Mammary epithelial cell (primary cell): Measurements from ENCODE around the gene RANBP1.

Experiments
- EZH2 ChIP-seq: IDR thresholded peaks from 2 replicates; pipeline ENCODE4 v1.6.1; 2012; ENCODE audit warnings: low read length, inconsistent platforms, borderline replicate concordance
- TF ChIP-seq, protein P1 (sequence below), 2 donors: IDR thresholded peaks in 1 of 2; conservative IDR thresholded peaks in 1 of 2; 2 replicates each; pipeline ENCODE4 v1.5.1; 2011 to 2012; ENCODE audit warnings: inconsistent platforms in 2 of 2, low read length in 2 of 2, mild to moderate bottlenecking in 2 of 2, control low read depth in 1 of 2, low read depth in 1 of 2; ENCODE audit not compliant: insufficient read depth in 1 of 2; ENCODE audit errors: extremely low read depth in 1 of 2

DNA sequence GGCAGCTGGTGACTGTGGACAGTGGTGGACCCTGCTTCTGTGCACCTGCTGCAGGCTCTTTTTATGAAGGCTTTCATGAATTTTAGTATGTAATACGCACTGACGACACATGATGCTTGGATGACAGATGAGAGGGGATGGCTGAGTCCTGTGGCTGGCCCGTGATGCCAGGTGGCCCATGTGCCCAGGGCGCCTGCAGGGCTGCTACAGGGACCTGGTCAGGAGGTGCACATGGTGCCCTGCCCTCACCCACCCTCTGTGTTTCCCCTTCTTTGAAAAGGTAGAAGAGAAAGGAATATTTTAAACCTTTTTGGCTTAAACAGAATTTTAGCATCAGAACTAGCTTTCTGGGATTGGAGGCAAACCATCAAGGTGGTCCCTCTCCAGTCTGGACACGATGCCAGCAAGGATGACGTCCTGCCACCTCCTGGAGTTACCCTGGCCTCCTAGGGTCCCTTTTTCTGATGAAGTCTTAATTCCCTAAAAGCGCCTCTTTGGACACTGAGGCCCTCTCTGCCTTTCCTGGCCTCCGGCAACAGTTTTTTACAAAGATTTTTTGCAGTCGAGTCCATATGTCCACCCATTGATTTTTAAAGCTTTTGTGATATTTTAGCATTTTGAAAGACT lies 5.4 kb upstream of the RANBP1 start:
- TF ChIP-seq, protein P1, sequence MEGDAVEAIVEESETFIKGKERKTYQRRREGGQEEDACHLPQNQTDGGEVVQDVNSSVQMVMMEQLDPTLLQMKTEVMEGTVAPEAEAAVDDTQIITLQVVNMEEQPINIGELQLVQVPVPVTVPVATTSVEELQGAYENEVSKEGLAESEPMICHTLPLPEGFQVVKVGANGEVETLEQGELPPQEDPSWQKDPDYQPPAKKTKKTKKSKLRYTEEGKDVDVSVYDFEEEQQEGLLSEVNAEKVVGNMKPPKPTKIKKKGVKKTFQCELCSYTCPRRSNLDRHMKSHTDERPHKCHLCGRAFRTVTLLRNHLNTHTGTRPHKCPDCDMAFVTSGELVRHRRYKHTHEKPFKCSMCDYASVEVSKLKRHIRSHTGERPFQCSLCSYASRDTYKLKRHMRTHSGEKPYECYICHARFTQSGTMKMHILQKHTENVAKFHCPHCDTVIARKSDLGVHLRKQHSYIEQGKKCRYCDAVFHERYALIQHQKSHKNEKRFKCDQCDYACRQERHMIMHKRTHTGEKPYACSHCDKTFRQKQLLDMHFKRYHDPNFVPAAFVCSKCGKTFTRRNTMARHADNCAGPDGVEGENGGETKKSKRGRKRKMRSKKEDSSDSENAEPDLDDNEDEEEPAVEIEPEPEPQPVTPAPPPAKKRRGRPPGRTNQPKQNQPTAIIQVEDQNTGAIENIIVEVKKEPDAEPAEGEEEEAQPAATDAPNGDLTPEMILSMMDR (conservative IDR thresholded peaks at IDR 0.05 in 1 of 2, IDR thresholded peaks at IDR 0.05 in 1 of 2; ENCODE audit: extremely low read depth in 1 of 2, insufficient read depth in 1 of 2, low read depth in 1 of 2, low read length in 2 of 2) = no peak
- TF ChIP-seq EZH2 = no peak
